ENCODE results near the gene ARID1B. TPM values are rescaled to one million over a fixed set of nuclear protein-coding genes. Genes with fewer than 3 reads are reported as not detected.

The ARID1B gene
- total RNA-seq, 1 experiment from 2014 or later: 24.2 TPM

- no peaks in the 10 kb centered on the region for H3K36me3 ChIP-seq (ENCODE audit: low read depth, low read length)
- no peaks in the 10 kb centered on the region for H3K9me2 ChIP-seq (replicated peaks; ENCODE audit: low read length)
- H3K4me2 ChIP-seq (ENCODE audit: low read length): no peak overlapping the region
- no peak for DNase-seq
- no peak overlapping the region for H3K9ac ChIP-seq (ENCODE audit: low read length)
- H3F3A ChIP-seq (ENCODE audit: low read length, unreplicated experiment): no peaks in the 10 kb centered on the region
- POLR2A ChIA-PET (ENCODE audit: unreplicated experiment): no interaction called here
- no peak overlapping the region for H3K27ac ChIP-seq (ENCODE audit: low read length)
- CTCF ChIA-PET: no interaction called here
- no TSS peak for BruUV-seq (replicated peaks)
- no peaks in the 10 kb centered on the region for H4K20me1 ChIP-seq (ENCODE audit: low read length)
- H3K4me3 ChIP-seq (ENCODE audit: low read length): no peak overlapping the region
- H2AFZ ChIP-seq (ENCODE audit: low read length): no peak overlapping the region
- no peak for ATAC-seq
- no peaks in the 10 kb centered on the region for H3K9me3 ChIP-seq (ENCODE audit: low read length)
- intact Hi-C loops (cut with micrococcal nuclease): no loop called here
- H3K4me1 ChIP-seq (ENCODE audit: insufficient read depth, low read length): peaks cover 22% of the 10 kb centered on the region
- no peak for TF ChIP-seq CTCF (conservative IDR thresholded peaks at IDR 0.05; ENCODE audit: low read depth, low read length)
- no peak for TF ChIP-seq EZH2phosphoT487 (IDR thresholded peaks at IDR 0.05; ENCODE audit: borderline replicate concordance, low read length)
- TF ChIP-seq EZH2 (IDR thresholded peaks at IDR 0.05; ENCODE audit: low read length, unreplicated experiment): no peak
- H3K79me2 ChIP-seq (ENCODE audit: low read length): peaks cover 87% of the 10 kb centered on the region
- no peaks in the 10 kb centered on the region for H3K27me3 ChIP-seq (ENCODE audit: low read length)
Measured at GRCh38 chr6:156967852-156968251, 190.7 kb downstream of the ARID1B start.

GRCh38 chr6:156969233-156969632, 192.1 kb downstream of the ARID1B start:
- no peak for ATAC-seq
- DNase-seq: no peak
- Histone ChIP-seq H3K27ac (ENCODE audit: low read length) (no peak overlapping the region), H3K9me2 (replicated peaks; ENCODE audit: low read length) (no peaks in the 10 kb centered on the region), H3K36me3 (ENCODE audit: low read depth, low read length) (no peaks in the 10 kb centered on the region), H3K27me3 (ENCODE audit: low read length) (no peaks in the 10 kb centered on the region), H3K9ac (ENCODE audit: low read length) (no peak overlapping the region), H3K4me2 (ENCODE audit: low read length) (no peak overlapping the region), H3K79me2 (ENCODE audit: low read length) (peaks cover 87% of the 10 kb centered on the region), H4K20me1 (ENCODE audit: low read length) (no peaks in the 10 kb centered on the region), H2AFZ (ENCODE audit: low read length) (no peak overlapping the region), H3K4me3 (ENCODE audit: low read length) (no peak overlapping the region), H3K4me1 (ENCODE audit: insufficient read depth, low read length) (peaks cover 8% of the 10 kb centered on the region), H3F3A (ENCODE audit: low read length, unreplicated experiment) (no peaks in the 10 kb centered on the region), H3K9me3 (ENCODE audit: low read length) (no peaks in the 10 kb centered on the region)
- TF ChIP-seq CTCF (conservative IDR thresholded peaks at IDR 0.05; ENCODE audit: low read depth, low read length): no peak
- TF ChIP-seq EZH2 (IDR thresholded peaks at IDR 0.05; ENCODE audit: low read length, unreplicated experiment): no peak
- TF ChIP-seq EZH2phosphoT487 (IDR thresholded peaks at IDR 0.05; ENCODE audit: borderline replicate concordance, low read length): no peak
- CTCF ChIA-PET: no interaction called here
- POLR2A ChIA-PET (ENCODE audit: unreplicated experiment): no interaction called here
- intact Hi-C loops (cut with micrococcal nuclease): no loop called here
- BruUV-seq (replicated peaks): no TSS peak

GRCh38 chr6:156970595-156971112, 193.5 kb downstream of the ARID1B start:
- H3F3A ChIP-seq (ENCODE audit: low read length, unreplicated experiment): no peaks in the 10 kb centered on the region
- H3K79me2 ChIP-seq (ENCODE audit: low read length): peaks cover 87% of the 10 kb centered on the region
- TF ChIP-seq CTCF (conservative IDR thresholded peaks at IDR 0.05; ENCODE audit: low read depth, low read length): no peak
- no peak for TF ChIP-seq EZH2phosphoT487 (IDR thresholded peaks at IDR 0.05; ENCODE audit: borderline replicate concordance, low read length)
- no peak for TF ChIP-seq EZH2 (IDR thresholded peaks at IDR 0.05; ENCODE audit: low read length, unreplicated experiment)
- POLR2A ChIA-PET (ENCODE audit: unreplicated experiment): no interaction called here
- H3K9ac ChIP-seq (ENCODE audit: low read length): no peak overlapping the region
- no peak overlapping the region for H3K4me3 ChIP-seq (ENCODE audit: low read length)
- H2AFZ ChIP-seq (ENCODE audit: low read length): no peak overlapping the region
- no peaks in the 10 kb centered on the region for H3K36me3 ChIP-seq (ENCODE audit: low read depth, low read length)
- no peak overlapping the region for H3K27ac ChIP-seq (ENCODE audit: low read length)
- H4K20me1 ChIP-seq (ENCODE audit: low read length): no peaks in the 10 kb centered on the region
- no peaks in the 10 kb centered on the region for H3K4me1 ChIP-seq (ENCODE audit: insufficient read depth, low read length)
- no peak for DNase-seq
- H3K27me3 ChIP-seq (ENCODE audit: low read length): no peaks in the 10 kb centered on the region
- no TSS peak for BruUV-seq (replicated peaks)
- CTCF ChIA-PET: no interaction called here
- H3K9me3 ChIP-seq (ENCODE audit: low read length): no peaks in the 10 kb centered on the region
- no peaks in the 10 kb centered on the region for H3K9me2 ChIP-seq (replicated peaks; ENCODE audit: low read length)
- H3K4me2 ChIP-seq (ENCODE audit: low read length): no peak overlapping the region
- ATAC-seq: no peak
- intact Hi-C loops (cut with micrococcal nuclease): no loop called here
